Fibroblast of lung (primary cell): ENCODE data around the gene NOL12. TPM values are rescaled to one million over a fixed set of nuclear protein-coding genes. Genes with fewer than 3 reads are reported as not detected.

Experiments used
- DNase-seq, 2 donors: peaks; one replicate each; pipeline versions ENCODE4 v3.0.0 to v3.0.0-alpha.2; 2010; ENCODE audit warnings: low read depth in 2 of 2
- H2AFZ ChIP-seq: 2 replicates; pipeline ENCODE4 v1.5.1; 2012; ENCODE audit warnings: low read length, control low read depth, inconsistent platforms
- H3K27ac ChIP-seq: 2 replicates; pipeline ENCODE4 v1.5.1; 2011; ENCODE audit warnings: low read length, control low read depth; ENCODE audit not compliant: insufficient read depth
- H3K27me3 ChIP-seq: 2 replicates; pipeline ENCODE4 v1.5.1; 2011; ENCODE audit warnings: mild to moderate bottlenecking, low read length; ENCODE audit not compliant: control insufficient read depth, insufficient read depth
- H3K36me3 ChIP-seq: 2 replicates; pipeline ENCODE4 v1.5.1; 2011; ENCODE audit warnings: low read length; ENCODE audit not compliant: control insufficient read depth, insufficient read depth
- H3K4me1 ChIP-seq: 2 replicates; pipeline ENCODE4 v1.5.1; 2011; ENCODE audit warnings: low read length; ENCODE audit not compliant: control insufficient read depth, insufficient read depth; ENCODE audit errors: extremely low read depth
- H3K4me2 ChIP-seq: 2 replicates; pipeline ENCODE4 v1.5.1; 2011; ENCODE audit warnings: low read length, control low read depth; ENCODE audit not compliant: insufficient read depth; ENCODE audit errors: extremely low read depth
- H3K4me3 ChIP-seq, 4 experiments: fragments of 200-600 bp in 1 of 4; sonication (generic) in 1 of 4; replicated peaks in 1 of 4; 2 replicates each; pipeline ENCODE4 v1.5.1; 2011 to 2016; ENCODE audit warnings: low read length in 4 of 4, low read depth in 3 of 4, mild to moderate bottlenecking in 3 of 4, control low read depth in 2 of 4, inconsistent platforms in 1 of 4, mixed read lengths in 1 of 4; ENCODE audit not compliant: insufficient read depth in 1 of 4; ENCODE audit errors: control extremely low read depth in 1 of 4
- H3K79me2 ChIP-seq: 2 replicates; pipeline ENCODE4 v1.5.1; 2012; ENCODE audit warnings: mild to moderate bottlenecking, low read length, inconsistent platforms; ENCODE audit not compliant: control insufficient read depth, insufficient read depth
- H3K9ac ChIP-seq: 2 replicates; pipeline ENCODE4 v1.5.1; 2011; ENCODE audit warnings: mild to moderate bottlenecking, low read length, control low read depth; ENCODE audit not compliant: insufficient read depth
- H3K9me3 ChIP-seq: 2 replicates; pipeline ENCODE4 v1.5.1; 2012; ENCODE audit warnings: low read depth, low read length; ENCODE audit not compliant: control insufficient read depth, insufficient read depth
- H4K20me1 ChIP-seq: 2 replicates; pipeline ENCODE4 v1.5.1; 2011; ENCODE audit warnings: low read length; ENCODE audit not compliant: control insufficient read depth, insufficient read depth; ENCODE audit errors: extremely low read depth
- CTCF ChIP-seq, 2 donors: IDR thresholded peaks in 1 of 2; conservative IDR thresholded peaks in 1 of 2; 1 replicate in 1 of 2; 2 replicates in 1 of 2; pipeline ENCODE4 v1.5.1; 2011 to 2012; ENCODE audit warnings: low read length in 2 of 2, control low read depth in 1 of 2, inconsistent platforms in 1 of 2, low read depth in 1 of 2, mild to moderate bottlenecking in 1 of 2
- EZH2 ChIP-seq: IDR thresholded peaks from 2 replicates; pipeline ENCODE4 v1.5.1; 2012; ENCODE audit warnings: low read length, control low read depth, mild to moderate bottlenecking; ENCODE audit errors: missing control alignments
- polyA plus RNA-seq, 2 donors: library from polyadenylated mRNA; depleted of rRNA in 1 of 2; stranded (reverse) in 1 of 2; unstranded in 1 of 2; fragments of >200 nt; gene quantifications; 2 replicates each; pipeline ENCODE4 v1.2.1, GENCODE V29; 2011 to 2012; ENCODE audit warnings: missing spikeins in 1 of 2
- total RNA-seq: library from RNA; depleted of rRNA; stranded (reverse); fragments of >200 nt; gene quantifications from 2 replicates; pipeline ENCODE4 v1.2.1, GENCODE V29; 2014

Gene NOL12
- total and polyA plus RNA-seq, 2 donors (not counting 1 experiment from before 2014, with no cell fraction given), result 12.8 to 15.4 TPM

GRCh38 chr22:37725551-37726240 is 39.6 kb downstream of the NOL12 start:
- Histone ChIP-seq H3K9ac (no peak overlapping the region), H4K20me1 (no peaks in the 10 kb centered on the region), H3K36me3 (no peaks in the 10 kb centered on the region), H3K27me3 (no peaks in the 10 kb centered on the region), H3K79me2 (no peaks in the 10 kb centered on the region), H3K27ac (no peak overlapping the region), H3K4me3 (no peak overlapping the region), H3K4me1 (peaks cover 2% of the 10 kb centered on the region), H3K9me3 (no peaks in the 10 kb centered on the region), H3K4me2 (no peak overlapping the region), H2AFZ (no peak overlapping the region)
- DNase-seq, result no peak
- TF ChIP-seq EZH2 (no peak), CTCF (conservative IDR thresholded peaks at IDR 0.05 in 1 of 2, IDR thresholded peaks at IDR 0.05 in 1 of 2; ENCODE audit: low read depth in 1 of 2, low read length in 2 of 2) (no peak)

- no peaks in the 10 kb centered on the region for H3K36me3 ChIP-seq
- H3K27me3 ChIP-seq, result no peaks in the 10 kb centered on the region
- no peaks in the 10 kb centered on the region for H3K79me2 ChIP-seq
- H3K27ac ChIP-seq, result no peak overlapping the region
- peaks cover 2% of the 10 kb centered on the region for H3K4me1 ChIP-seq
- DNase-seq, result peak in 1 of 2 donors; percentile 56
- no peak overlapping the region for H3K4me2 ChIP-seq
- no peaks in the 10 kb centered on the region for H4K20me1 ChIP-seq
- TF ChIP-seq CTCF (conservative IDR thresholded peaks at IDR 0.05 in 1 of 2, IDR thresholded peaks at IDR 0.05 in 1 of 2; ENCODE audit: low read depth in 1 of 2, low read length in 2 of 2), result peak in 1 of 2 donors; percentile 39
- TF ChIP-seq EZH2, result no peak
- H3K4me3 ChIP-seq, result no peak overlapping the region
- H2AFZ ChIP-seq, result no peak overlapping the region
- H3K9me3 ChIP-seq, result no peaks in the 10 kb centered on the region
- H3K9ac ChIP-seq, result no peak overlapping the region
These were observed 40.2 kb downstream of the NOL12 start for GRCh38 chr22:37726241-37726887.

- peak overlapping the region; percentile 60 for H2AFZ ChIP-seq
- no peaks in the 10 kb centered on the region for H3K36me3 ChIP-seq
- H4K20me1 ChIP-seq, result no peaks in the 10 kb centered on the region
- H3K9ac ChIP-seq, result no peak overlapping the region
- H3K27me3 ChIP-seq, result no peaks in the 10 kb centered on the region
- DNase-seq, result no peak
- no peak overlapping the region for H3K4me3 ChIP-seq
- no peak overlapping the region for H3K4me2 ChIP-seq
- H3K27ac ChIP-seq, result no peak overlapping the region
- H3K79me2 ChIP-seq, result no peaks in the 10 kb centered on the region
- TF ChIP-seq EZH2, result no peak
- no peak for TF ChIP-seq CTCF (conservative IDR thresholded peaks at IDR 0.05 in 1 of 2, IDR thresholded peaks at IDR 0.05 in 1 of 2; ENCODE audit: low read depth in 1 of 2, low read length in 2 of 2)
- H3K4me1 ChIP-seq, result peaks cover 2% of the 10 kb centered on the region
- no peaks in the 10 kb centered on the region for H3K9me3 ChIP-seq
These were observed 42.5 kb downstream of the NOL12 start for GRCh38 chr22:37728620-37729019.
